Pancreas (tissue), 10 donors: ENCODE results near the gene DNAJB5. TPM values are rescaled to one million over a fixed set of nuclear protein-coding genes. Genes with fewer than 3 reads are reported as not detected.
"Not testable (repeated sequence)": the region's sequence is repeated elsewhere in the genome, so short reads cannot be mapped to it uniquely, and the experiment has no call there.

Experiments used
- ATAC-seq, 4 donors: fragments of 200-7000 bp; cut with Tn5 transposase; one replicate each; pipeline versions ENCODE4 v1.8.0 to v1.9.1; 2020; ENCODE audit warnings: mild to moderate bottlenecking in 4 of 4, moderate library complexity in 4 of 4
- DNase-seq, 6 donors: peaks; one replicate each; pipeline ENCODE4 v3.0.0-alpha.2; 2020
- FAIRE-seq: peaks from 2 replicates; lab custom pipeline; 2012; peaks lifted over from hg19 to GRCh38; lab: Jason Lieb, UNC
- H3K27ac ChIP-seq, 4 donors: fragments of 200-600 bp; sonication (generic); 1 replicate in 3 of 4; 2 replicates in 1 of 4; pipeline versions ENCODE4 v1.5.0 to v1.8.0; 2020
- H3K27me3 ChIP-seq, 4 donors: fragments of 200-600 bp; one replicate each; pipeline ENCODE4 v1.8.0; 2021
- H3K36me3 ChIP-seq, 3 donors: fragments of 200-600 bp; sonication (generic) in 1 of 3; one replicate each; pipeline versions ENCODE4 v1.5.0 to v1.8.0; 2020 to 2021
- H3K4me1 ChIP-seq, 3 donors: fragments of 200-600 bp; one replicate each; pipeline ENCODE4 v1.8.0; 2021
- H3K4me3 ChIP-seq, 4 donors: fragments of 200-600 bp; sonication (generic) in 2 of 4; one replicate each; pipeline versions ENCODE4 v1.5.0 to v1.8.0; 2020 to 2021
- H3K9me3 ChIP-seq, 4 donors: fragments of 200-600 bp; one replicate each; pipeline ENCODE4 v1.8.0; 2021
- CTCF ChIP-seq, 4 donors: fragments of 200-600 bp; sonication (generic) in 3 of 4; IDR thresholded peaks; one replicate each; pipeline versions ENCODE4 v1.5.0 to v1.8.0; 2021; ENCODE audit warnings: antibody characterized with exemption in 4 of 4
- WGBS, 2 donors: extraction: QIAGEN DNeasy Blood & Tissue Kit; methylation state at CpG; one replicate each; pipeline ENCODE4 v1.1.7; 2013; 5-methylcytosine and 5-hydroxymethylcytosine counted together
- intact Hi-C, 3 donors: fragments of 100-400 bp; cut with DNase I; formaldehyde crosslinking; loops; one replicate each; pipeline versions ENCODE4 v1.11.1 to v1.14.2; 2022
- polyA plus RNA-seq, 2 donors: library from polyadenylated mRNA; stranded (reverse); fragments of 200-250 nt; gene quantifications; one replicate each; pipeline ENCODE4 v1.2.3, GENCODE V29; 2013
- total RNA-seq, 6 donors: library from RNA; stranded (reverse); fragmentation: NEBNext Ultra II Directional in 4 of 6; extraction: Animal tissue kit (Norgen Biotek cat#: 25700) in 4 of 6; gene quantifications; one replicate each; pipeline versions ENCODE4 v1.2.1 to v1.2.4, GENCODE V29; 2021 to 2023
- donor health status: healthy with polysubstance abuse.
- donor health status: DM: no; HTN: no; CAD: no; lungs with moderate emphysema.
- donor health status: DM: no; HTN: no; CAD: no.
- donor health status: control.
- donor health status: control.
- donor health status: Bipolar disorder and iron deficiency.
- donor health status: DM: yes; HTN: yes; CAD: no.
- donor health status: DM: no; HTN: no; CAD: no.
- donor health status: DM: no; HTN: no; CAD: no.
- donor health status: DM: yes; HTN: yes; CAD: no.

Gene DNAJB5
- 1 to 10 TPM in 5 of 6 donors, under 1 TPM in 1; 0.97 to 2.9 (median 1.7) TPM for total RNA-seq
- polyA plus RNA-seq = 1 to 10 TPM; 4.0 to 4.7 TPM

GRCh38 chr9:34989003-34989945, at the start of gene DNAJB5:
DNAJB5 (plus strand) TSS chr9:34989745; CDS start chr9:34990631, 886 bp downstream.
- DNase-seq = peak; percentile 96 to 99 (median 98)
- TF ChIP-seq CTCF (IDR thresholded peaks at IDR 0.05) = no peak
- intact Hi-C loops = no loop called here
- Histone ChIP-seq H3K9me3 (no peaks in the 10 kb centered on the region), H3K36me3 (no peaks in the 10 kb centered on the region), H3K4me3 (peak within 1 kb of the TSS; percentile 45 to 86 (median 70)), H3K27me3 (no peaks in the 10 kb centered on the region), H3K4me1 (no peaks in the 10 kb centered on the region), H3K27ac (peak within 1 kb of the TSS; percentile 49 to 79 (median 64))
- 1% methylated on average over 53 to 65 of the region's 65 CpGs for WGBS, 2 donors
- peak; percentile 95 for FAIRE-seq
- peak; percentile 92 to 95 (median 92) for ATAC-seq

- H3K4me1 ChIP-seq, DNase-seq, H3K27me3 ChIP-seq, H3K4me3 ChIP-seq, ATAC-seq, intact Hi-C loops, FAIRE-seq, H3K27ac ChIP-seq, H3K9me3 ChIP-seq, H3K36me3 ChIP-seq: not testable (repeated sequence)
Observed at GRCh38 chr9:34939989-34940388, 49.6 kb upstream of the DNAJB5 start.

DNA sequence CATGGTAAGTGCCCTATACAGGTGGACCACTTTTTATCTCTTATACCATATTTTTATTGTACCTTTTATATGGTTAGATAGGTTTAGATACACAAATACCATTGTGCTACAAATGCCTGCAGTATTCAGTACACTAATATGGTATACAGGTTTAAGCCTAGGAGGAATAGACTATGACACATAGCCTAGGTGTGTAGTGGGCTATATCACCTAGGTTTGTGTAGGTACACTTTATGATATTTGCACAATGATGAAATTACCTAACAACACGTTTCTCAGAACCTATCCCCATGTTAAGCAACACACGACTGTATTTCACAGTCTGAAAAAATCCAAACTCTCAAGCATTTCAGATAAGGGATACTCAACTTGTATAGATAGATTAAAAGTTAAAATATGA, 41.1 kb upstream of the DNAJB5 start:
- TF ChIP-seq CTCF (IDR thresholded peaks at IDR 0.05) = no peak

DNA sequence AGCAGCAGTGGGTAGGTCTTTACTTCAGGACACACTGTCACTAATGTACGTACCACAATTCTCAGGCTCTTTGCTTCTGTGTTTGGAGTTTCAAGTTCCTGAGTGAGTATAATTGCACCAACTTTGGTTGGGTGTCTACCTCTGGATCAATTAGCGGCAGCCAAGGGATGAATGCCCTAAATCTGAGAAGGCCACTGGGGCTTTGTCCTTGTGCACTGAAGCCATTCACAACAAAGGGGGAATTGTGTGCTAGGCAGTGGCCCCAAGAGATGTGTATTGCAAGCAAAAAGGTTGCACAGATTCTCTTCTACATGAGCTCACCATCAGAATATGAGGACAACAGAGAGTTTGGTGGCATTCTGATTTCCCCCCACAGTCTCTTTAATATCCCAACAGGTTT, 35.3 kb upstream of the DNAJB5 start:
- 86 to 89% methylated on average over 2 of the region's 2 CpGs for WGBS, 2 donors
- no peak for TF ChIP-seq CTCF (IDR thresholded peaks at IDR 0.05)
- ATAC-seq = no peak
- Histone ChIP-seq H3K27me3 (peaks cover 0 to 5% (median 0%) of the 10 kb centered on the region in 4 donors), H3K9me3 (no peaks in the 10 kb centered on the region), H3K27ac (no peak overlapping the region), H3K36me3 (no peaks in the 10 kb centered on the region), H3K4me1 (no peaks in the 10 kb centered on the region), H3K4me3 (no peak overlapping the region)
- FAIRE-seq = no peak
- DNase-seq = no peak
- intact Hi-C loops = no loop called here

More for the DNA sequence above, 41.1 kb upstream of the DNAJB5 start:
- H3K4me3 ChIP-seq = no peak overlapping the region
- no peak overlapping the region for H3K27ac ChIP-seq
- FAIRE-seq (no peak), DNase-seq (no peak), ATAC-seq (no peak)
- WGBS, 2 donors = 72 to 73% methylated on average over 2 of the region's 2 CpGs
- no peaks in the 10 kb centered on the region for H3K27me3 ChIP-seq
- H3K4me1 ChIP-seq = no peaks in the 10 kb centered on the region
- H3K36me3 ChIP-seq = no peaks in the 10 kb centered on the region
- intact Hi-C loops = no loop called here
- H3K9me3 ChIP-seq = no peaks in the 10 kb centered on the region

DNA sequence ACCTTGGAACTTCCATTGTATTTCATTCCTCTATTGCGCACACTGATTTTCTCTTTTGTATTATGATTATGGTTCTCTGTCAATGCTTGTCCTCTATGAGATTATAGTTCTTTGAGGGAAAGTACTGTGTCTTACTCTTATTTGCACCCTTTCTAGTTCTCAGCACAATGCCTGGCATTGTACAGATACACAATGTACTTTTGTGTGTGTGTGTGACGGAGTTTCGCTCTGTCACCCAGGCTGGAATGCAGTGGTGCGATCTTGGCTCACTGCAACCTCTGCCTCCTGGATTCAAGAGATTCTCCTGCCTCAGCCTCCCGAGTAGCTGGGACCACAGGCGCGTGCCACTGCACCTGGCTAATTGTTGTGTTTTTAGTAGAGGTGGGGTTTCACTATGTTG, 33.5 kb upstream of the DNAJB5 start:
- H3K27ac ChIP-seq, H3K36me3 ChIP-seq, FAIRE-seq, H3K4me1 ChIP-seq, H3K27me3 ChIP-seq, DNase-seq, ATAC-seq, intact Hi-C loops, H3K9me3 ChIP-seq, H3K4me3 ChIP-seq: not testable (repeated sequence)
- WGBS, 2 donors = 85 to 93% methylated on average over 7 of the region's 7 CpGs

DNA sequence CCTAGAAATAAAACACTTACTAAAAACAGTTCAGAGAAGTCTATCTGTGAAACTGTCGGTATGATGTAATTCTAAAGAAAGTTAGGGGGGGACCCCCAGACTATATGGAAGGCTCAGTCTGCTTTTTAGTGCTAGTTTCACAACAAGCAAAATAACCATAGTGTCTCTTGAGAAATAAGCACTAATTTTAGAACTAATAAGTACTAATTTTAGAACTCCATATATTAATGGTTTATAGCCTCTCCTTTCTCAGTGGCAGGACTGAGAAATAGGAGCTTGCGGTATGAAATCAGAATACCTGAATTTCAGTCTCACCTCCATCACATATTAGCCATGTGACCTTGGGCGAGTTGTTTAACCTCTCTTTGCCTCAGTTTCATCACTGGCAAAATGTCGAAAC, 32.9 kb upstream of the DNAJB5 start:
- Histone ChIP-seq H3K4me3 (no peak overlapping the region), H3K9me3 (no peaks in the 10 kb centered on the region), H3K4me1 (no peaks in the 10 kb centered on the region), H3K36me3 (no peaks in the 10 kb centered on the region), H3K27ac (no peak overlapping the region), H3K27me3 (peaks cover 0 to 5% (median 0%) of the 10 kb centered on the region in 4 donors)
- DNase-seq = no peak
- FAIRE-seq = no peak
- ATAC-seq = no peak
- TF ChIP-seq CTCF (IDR thresholded peaks at IDR 0.05) = no peak
- intact Hi-C loops = no loop called here
- WGBS, 2 donors = 75% methylated on average over 4 of the region's 4 CpGs
